Measurements from ENCODE around the gene BCDIN3D. TPM values are rescaled to one million over a fixed set of nuclear protein-coding genes. Genes with fewer than 3 reads are reported as not detected.

The BCDIN3D gene
- total and polyA plus RNA-seq, 9 of the 15 experiments (the other 6 are each of a cell fraction or from before 2014, with no cell fraction given): 3.7 to 6.9 (median 5.6) TPM

- peak; percentile 20; the same call in 1 of the 2 replicates for TF ChIP-seq REST (IDR thresholded peaks at IDR 0.05; ENCODE audit: borderline replicate concordance)
- TF ChIP-seq REST (CRISPR knock-in tag; IDR thresholded peaks at IDR 0.05; ENCODE audit: low read depth): no peak
- TF ChIP-seq RREB1 (CRISPR knock-in tag; IDR thresholded peaks at IDR 0.05): no peak
- no peak for TF ChIP-seq ZNF507 (tag; conservative IDR thresholded peaks at IDR 0.05)
- TF ChIP-seq BRD4 (IDR thresholded peaks at IDR 0.05): no peak
- no peak for TF ChIP-seq CBX8 (IDR thresholded peaks at IDR 0.05; ENCODE audit: borderline replicate concordance, extremely low read depth, low read depth, low read length, poor library complexity, severe bottlenecking)
- no peak for TF ChIP-seq ZNF277 (CRISPR knock-in tag; IDR thresholded peaks at IDR 0.05; ENCODE audit: borderline replicate concordance)
- peak; percentile 42; the same call in 1 of the 2 replicates for TF ChIP-seq CREB1 (IDR thresholded peaks at IDR 0.05)
- peak; percentile 69 for TF ChIP-seq CREB1 (CRISPR knock-in tag; IDR thresholded peaks at IDR 0.05)
- TF ChIP-seq CC2D1A (IDR thresholded peaks at IDR 0.05): no peak
These were observed 14.5 kb downstream of the BCDIN3D start, which contains the start of gene NCKAP5L (continued) for GRCh38 chr12:49828133-49829091.
